GM12892 (cell line): ENCODE data around the gene DLL1.

Experiments used
- POLR2A ChIP-seq: IDR thresholded peaks from 2 replicates; pipeline ENCODE4 v1.6.1; 2011; ENCODE audit warnings: low read depth, low read length, control low read depth
- POLR2AphosphoS5 ChIP-seq: IDR thresholded peaks from 2 replicates; pipeline ENCODE4 v1.6.1; 2011; ENCODE audit warnings: low read depth, low read length, control low read depth
- TAF1 ChIP-seq: IDR thresholded peaks from 2 replicates; pipeline ENCODE4 v1.6.1; 2011; ENCODE audit warnings: low read depth, mild to moderate bottlenecking, control low read depth, low read length, borderline replicate concordance

DNA sequence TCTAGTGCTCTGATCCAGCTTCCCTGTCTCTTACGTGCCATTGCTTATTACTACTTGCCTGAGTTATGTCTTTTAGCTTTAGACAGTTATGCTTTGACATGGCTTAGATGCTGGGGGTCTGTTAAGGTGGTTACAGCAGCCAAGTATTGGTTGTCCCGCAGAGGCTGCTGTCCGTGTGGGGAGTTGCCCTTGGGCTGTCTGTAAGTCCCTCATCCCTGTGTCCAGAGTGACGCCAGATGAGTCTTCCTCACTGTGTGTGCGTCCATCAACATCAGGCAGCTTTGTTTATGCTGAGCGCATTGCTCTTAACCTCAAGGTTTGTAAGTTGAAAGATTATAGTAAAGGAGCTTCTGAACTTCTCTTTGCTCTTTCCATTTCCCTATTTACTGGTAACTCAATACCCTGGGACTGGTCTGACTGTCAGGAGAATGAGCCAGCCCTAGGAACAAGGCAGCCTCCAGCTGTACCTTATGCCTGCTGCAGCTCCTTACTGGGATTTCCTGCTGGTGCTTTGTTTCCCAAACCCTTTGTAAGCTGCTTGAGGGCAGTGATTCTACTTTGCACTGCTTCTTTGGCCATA, 22.9 kb upstream of the DLL1 start:
- TF ChIP-seq POLR2A (no peak), POLR2AphosphoS5 (no peak), TAF1 (no peak)
